Activated T-cell treated with anti-CD3 and anti-CD28 coated beads for 4 hours (primary cell): ENCODE results near the gene ACO2.

Source experiments
- DNase-seq: peaks from one replicate; pipeline ENCODE4 v3.0.0-alpha.2; 2020

Gene ACO2

DNA sequence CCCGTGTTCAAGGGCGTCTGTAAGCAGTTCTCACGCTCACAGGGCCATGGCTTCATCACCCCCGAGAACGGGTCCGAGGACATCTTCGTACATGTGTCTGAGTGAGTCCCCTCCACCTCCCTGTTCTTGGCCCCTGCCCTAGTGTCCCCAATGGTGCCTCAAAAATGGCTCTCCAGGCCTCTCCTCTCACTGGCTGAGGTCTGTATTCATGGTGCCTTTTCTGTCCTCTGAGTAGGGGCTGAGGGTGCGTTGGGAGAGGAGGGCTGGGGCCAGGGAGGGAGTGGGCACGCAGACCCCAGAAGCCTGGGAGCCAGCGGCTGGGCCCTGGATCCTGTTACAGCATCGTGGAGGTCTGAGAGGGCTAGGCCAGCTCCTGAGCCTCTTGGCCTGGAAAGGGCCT lies 104.8 kb downstream of the ACO2 start:
- no peak for DNase-seq

DNA sequence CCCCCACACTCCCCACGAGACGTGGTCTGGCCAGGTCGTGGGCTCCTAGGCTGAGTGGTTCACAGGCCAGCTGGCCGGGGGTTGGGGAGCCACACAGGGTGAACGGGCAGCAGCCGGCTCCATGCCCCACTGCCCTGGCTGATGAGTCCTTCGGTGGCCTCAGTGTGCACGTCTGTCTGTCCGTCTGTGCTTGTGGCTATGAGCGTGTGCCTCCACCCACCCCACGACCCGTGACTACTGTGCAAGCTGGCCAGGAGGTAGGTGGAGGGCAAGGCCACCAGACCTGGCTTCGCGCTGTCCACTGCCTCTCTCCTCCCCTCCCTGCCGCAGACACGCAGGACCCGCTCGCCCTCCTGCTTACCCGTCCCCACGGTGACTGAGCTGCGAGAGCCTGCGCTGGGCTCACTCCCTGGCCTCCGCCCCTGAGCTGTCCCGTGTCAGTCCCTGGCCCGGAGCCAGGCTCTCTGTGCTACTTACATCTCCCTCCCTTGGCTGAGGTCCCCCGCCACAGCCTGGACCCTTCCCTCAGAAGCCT lies 106.0 kb downstream of the ACO2 start:
- DNase-seq, result no peak

DNA sequence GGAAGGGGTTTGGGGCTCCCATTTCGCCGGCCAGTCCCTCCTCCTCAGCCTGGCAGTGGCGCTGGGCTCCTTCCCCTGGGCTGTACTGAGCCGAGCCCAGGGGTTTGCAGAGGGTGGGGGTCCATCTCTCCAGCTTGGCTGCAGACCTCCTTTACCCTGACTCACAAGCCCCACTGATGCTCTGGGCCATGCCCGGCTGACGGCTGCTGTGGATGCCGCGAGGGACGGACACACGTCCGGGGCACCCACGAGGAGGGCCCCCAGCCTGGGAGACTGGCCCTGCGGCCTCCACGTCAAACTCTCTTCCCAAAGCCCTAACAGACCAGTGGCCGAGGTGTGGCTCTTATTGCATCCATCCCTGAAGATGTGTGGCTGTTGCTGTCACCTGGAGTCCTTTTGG lies 106.6 kb downstream of the ACO2 start:
- no peak for DNase-seq

DNA sequence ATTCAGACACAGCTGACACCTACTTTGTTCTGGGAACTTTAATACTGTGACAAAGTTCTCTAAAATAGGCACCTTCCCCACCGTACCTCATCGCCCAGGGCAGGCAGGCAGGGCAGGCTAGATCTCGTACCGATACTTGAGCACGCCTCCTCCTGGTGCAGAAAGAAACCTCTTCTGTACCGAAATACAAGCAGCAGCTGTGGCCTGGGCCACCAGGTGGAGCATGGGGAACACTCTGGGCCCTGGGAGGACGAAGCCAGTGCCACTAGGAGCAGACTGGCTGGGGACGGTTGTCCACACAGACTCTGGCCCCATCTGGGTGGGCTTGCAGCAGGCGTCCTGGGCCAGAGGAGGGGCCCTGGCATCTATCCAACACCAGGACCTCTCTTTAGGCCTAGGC lies 108.0 kb downstream of the ACO2 start:
- DNase-seq, result no peak

DNA sequence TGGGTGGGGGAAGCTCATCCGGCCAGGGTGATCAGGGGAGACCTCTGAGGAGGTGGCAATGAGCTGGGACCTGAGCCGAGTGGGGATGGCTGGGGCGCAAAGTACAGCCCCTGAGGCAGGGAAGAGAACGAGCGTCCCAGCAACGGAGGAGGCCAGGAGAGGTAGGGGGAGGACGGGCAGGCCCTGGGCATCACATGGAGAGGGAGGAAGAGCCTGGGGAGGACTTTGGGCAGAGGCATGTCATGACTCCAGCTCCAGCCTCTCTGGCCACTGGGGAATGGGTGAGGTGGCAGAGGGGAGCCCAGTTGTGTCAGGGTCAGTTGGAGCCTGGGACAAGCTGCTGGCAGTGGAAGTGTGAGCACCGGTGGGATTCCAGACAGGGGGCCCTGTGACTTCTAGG lies 109.2 kb downstream of the ACO2 start:
- no peak for DNase-seq
